ENCODE measurements around the gene KLHL10.

Gene KLHL10

GRCh38 chr17:41864836-41865595 is 27.4 kb downstream of the KLHL10 start, which contains the start of gene KLHL11:
Gene KLHL11 (minus strand): TSS chr17:41865423. CDS start chr17:41865370, 53 bp downstream.
- peak within 1 kb of the TSS; percentile 98 for H3K4me3 ChIP-seq (ENCODE audit: insufficient read length, low read depth)
- DNase-seq (ENCODE audit: low read depth, low spot score), result peak; percentile 80
- TF ChIP-seq YY1 (IDR thresholded peaks at IDR 0.05; ENCODE audit: insufficient read depth, insufficient read length) (peak; percentile 81), ZNF274 (IDR thresholded peaks at IDR 0.05; ENCODE audit: low read depth, low read length) (no peak)
- no peaks in the 10 kb centered on the region for H3K27me3 ChIP-seq (ENCODE audit: insufficient read depth, insufficient read length)
- peak within 1 kb of the TSS; percentile 99 for H3K9ac ChIP-seq (ENCODE audit: insufficient read length, low read depth)
- no peaks in the 10 kb centered on the region for H3K9me3 ChIP-seq (ENCODE audit: insufficient read depth, low read length)
- peaks cover 8% of the 10 kb centered on the region for H3K4me1 ChIP-seq (ENCODE audit: insufficient read depth, insufficient read length)
- peaks cover 38% of the 10 kb centered on the region for H3K36me3 ChIP-seq (ENCODE audit: insufficient read depth, insufficient read length, low read length)

GRCh38 chr17:41865596-41865893 is 27.9 kb downstream of the KLHL10 start:
- no peaks in the 10 kb centered on the region for H3K9me3 ChIP-seq (ENCODE audit: insufficient read depth, low read length)
- no peak for DNase-seq (ENCODE audit: low read depth, low spot score)
- TF ChIP-seq SUZ12 (IDR thresholded peaks at IDR 0.05; ENCODE audit: extremely low read depth, insufficient read depth, insufficient read length), result no peak
- peaks cover 8% of the 10 kb centered on the region for H3K4me1 ChIP-seq (ENCODE audit: insufficient read depth, insufficient read length)
- H3K9ac ChIP-seq (ENCODE audit: insufficient read length, low read depth), result no peak overlapping the region
- H3K36me3 ChIP-seq (ENCODE audit: insufficient read depth, insufficient read length, low read length), result peaks cover 43% of the 10 kb centered on the region
- no peak overlapping the region for H3K4me3 ChIP-seq (ENCODE audit: insufficient read length, low read depth)
- H3K27me3 ChIP-seq (ENCODE audit: insufficient read depth, insufficient read length), result no peaks in the 10 kb centered on the region

- peaks cover 66% of the 10 kb centered on the region for H3K36me3 ChIP-seq (ENCODE audit: insufficient read depth, insufficient read length, low read length)
- no peak overlapping the region for H3K9ac ChIP-seq (ENCODE audit: insufficient read length, low read depth)
- DNase-seq (ENCODE audit: low read depth, low spot score), result no peak
- no peak overlapping the region for H3K4me3 ChIP-seq (ENCODE audit: insufficient read length, low read depth)
- no peak for TF ChIP-seq ZNF274 (IDR thresholded peaks at IDR 0.05; ENCODE audit: low read depth, low read length)
- TF ChIP-seq SUZ12 (IDR thresholded peaks at IDR 0.05; ENCODE audit: extremely low read depth, insufficient read depth, insufficient read length), result no peak
- no peak for TF ChIP-seq YY1 (IDR thresholded peaks at IDR 0.05; ENCODE audit: insufficient read depth, insufficient read length)
- peaks cover under 1% of the 10 kb centered on the region for H3K4me1 ChIP-seq (ENCODE audit: insufficient read depth, insufficient read length)
- no peaks in the 10 kb centered on the region for H3K27me3 ChIP-seq (ENCODE audit: insufficient read depth, insufficient read length)
- no peaks in the 10 kb centered on the region for H3K9me3 ChIP-seq (ENCODE audit: insufficient read depth, low read length)
Observed at GRCh38 chr17:41868568-41868967, 30.9 kb downstream of the KLHL10 start.

- Histone ChIP-seq H3K9me3 (ENCODE audit: insufficient read depth, low read length) (no peaks in the 10 kb centered on the region), H3K27me3 (ENCODE audit: insufficient read depth, insufficient read length) (no peaks in the 10 kb centered on the region), H3K4me3 (ENCODE audit: insufficient read length, low read depth) (no peak overlapping the region), H3K4me1 (ENCODE audit: insufficient read depth, insufficient read length) (no peaks in the 10 kb centered on the region), H3K36me3 (ENCODE audit: insufficient read depth, insufficient read length, low read length) (peaks cover 75% of the 10 kb centered on the region), H3K9ac (ENCODE audit: insufficient read length, low read depth) (no peak overlapping the region)
- TF ChIP-seq SUZ12 (IDR thresholded peaks at IDR 0.05; ENCODE audit: extremely low read depth, insufficient read depth, insufficient read length) (no peak), ZNF274 (IDR thresholded peaks at IDR 0.05; ENCODE audit: low read depth, low read length) (no peak), YY1 (IDR thresholded peaks at IDR 0.05; ENCODE audit: insufficient read depth, insufficient read length) (no peak)
- DNase-seq (ENCODE audit: low read depth, low spot score), result no peak
Observed at GRCh38 chr17:41869426-41869825, 31.8 kb downstream of the KLHL10 start.

- H3K36me3 ChIP-seq (ENCODE audit: insufficient read depth, insufficient read length, low read length), result peaks cover 80% of the 10 kb centered on the region
- H3K27me3 ChIP-seq (ENCODE audit: insufficient read depth, insufficient read length), result no peaks in the 10 kb centered on the region
- TF ChIP-seq ZNF274 (IDR thresholded peaks at IDR 0.05; ENCODE audit: low read depth, low read length), result no peak
- no peak for TF ChIP-seq SUZ12 (IDR thresholded peaks at IDR 0.05; ENCODE audit: extremely low read depth, insufficient read depth, insufficient read length)
- no peak for TF ChIP-seq YY1 (IDR thresholded peaks at IDR 0.05; ENCODE audit: insufficient read depth, insufficient read length)
- no peak overlapping the region for H3K4me3 ChIP-seq (ENCODE audit: insufficient read length, low read depth)
- no peak for DNase-seq (ENCODE audit: low read depth, low spot score)
- H3K9ac ChIP-seq (ENCODE audit: insufficient read length, low read depth), result no peak overlapping the region
- peaks cover 2% of the 10 kb centered on the region; the same call in 1 of the 2 replicates for H3K9me3 ChIP-seq (ENCODE audit: insufficient read depth, low read length)
- no peaks in the 10 kb centered on the region for H3K4me1 ChIP-seq (ENCODE audit: insufficient read depth, insufficient read length)
Observed at GRCh38 chr17:41870097-41870496, 32.5 kb downstream of the KLHL10 start.

- Histone ChIP-seq H3K9ac (ENCODE audit: insufficient read length, low read depth) (no peak overlapping the region), H3K4me1 (ENCODE audit: insufficient read depth, insufficient read length) (no peaks in the 10 kb centered on the region), H3K27me3 (ENCODE audit: insufficient read depth, insufficient read length) (no peaks in the 10 kb centered on the region), H3K9me3 (ENCODE audit: insufficient read depth, low read length) (peaks cover 4% of the 10 kb centered on the region; the same call in 1 of the 2 replicates), H3K4me3 (ENCODE audit: insufficient read length, low read depth) (no peak overlapping the region), H3K36me3 (ENCODE audit: insufficient read depth, insufficient read length, low read length) (peaks cover 81% of the 10 kb centered on the region)
- no peak for DNase-seq (ENCODE audit: low read depth, low spot score)
- no peak for TF ChIP-seq YY1 (IDR thresholded peaks at IDR 0.05; ENCODE audit: insufficient read depth, insufficient read length)
- no peak for TF ChIP-seq ZNF274 (IDR thresholded peaks at IDR 0.05; ENCODE audit: low read depth, low read length)
- TF ChIP-seq SUZ12 (IDR thresholded peaks at IDR 0.05; ENCODE audit: extremely low read depth, insufficient read depth, insufficient read length), result no peak
Observed at GRCh38 chr17:41870627-41871026, 33.0 kb downstream of the KLHL10 start.

GRCh38 chr17:41871789-41872188 is 34.2 kb downstream of the KLHL10 start:
- peaks cover 4% of the 10 kb centered on the region; the same call in 1 of the 2 replicates for H3K9me3 ChIP-seq (ENCODE audit: insufficient read depth, low read length)
- TF ChIP-seq SUZ12 (IDR thresholded peaks at IDR 0.05; ENCODE audit: extremely low read depth, insufficient read depth, insufficient read length) (no peak), YY1 (IDR thresholded peaks at IDR 0.05; ENCODE audit: insufficient read depth, insufficient read length) (no peak), ZNF274 (IDR thresholded peaks at IDR 0.05; ENCODE audit: low read depth, low read length) (no peak)
- DNase-seq (ENCODE audit: low read depth, low spot score), result no peak
- no peaks in the 10 kb centered on the region for H3K4me1 ChIP-seq (ENCODE audit: insufficient read depth, insufficient read length)
- no peak overlapping the region for H3K9ac ChIP-seq (ENCODE audit: insufficient read length, low read depth)
- no peaks in the 10 kb centered on the region for H3K27me3 ChIP-seq (ENCODE audit: insufficient read depth, insufficient read length)
- H3K36me3 ChIP-seq (ENCODE audit: insufficient read depth, insufficient read length, low read length), result peaks cover 78% of the 10 kb centered on the region
- no peak overlapping the region for H3K4me3 ChIP-seq (ENCODE audit: insufficient read length, low read depth)

Measured in NT2/D1 (cell line).